ENCODE data around the gene HSD11B1L. TPM values are rescaled to one million over a fixed set of nuclear protein-coding genes. Genes with fewer than 3 reads are reported as not detected.

The HSD11B1L gene
- total RNA-seq, 1 donor from 2014 or later, result 116 TPM

GRCh38 chr19:5693195-5694166 is 12.7 kb downstream of the HSD11B1L start:
- TF ChIP-seq, protein P1, sequence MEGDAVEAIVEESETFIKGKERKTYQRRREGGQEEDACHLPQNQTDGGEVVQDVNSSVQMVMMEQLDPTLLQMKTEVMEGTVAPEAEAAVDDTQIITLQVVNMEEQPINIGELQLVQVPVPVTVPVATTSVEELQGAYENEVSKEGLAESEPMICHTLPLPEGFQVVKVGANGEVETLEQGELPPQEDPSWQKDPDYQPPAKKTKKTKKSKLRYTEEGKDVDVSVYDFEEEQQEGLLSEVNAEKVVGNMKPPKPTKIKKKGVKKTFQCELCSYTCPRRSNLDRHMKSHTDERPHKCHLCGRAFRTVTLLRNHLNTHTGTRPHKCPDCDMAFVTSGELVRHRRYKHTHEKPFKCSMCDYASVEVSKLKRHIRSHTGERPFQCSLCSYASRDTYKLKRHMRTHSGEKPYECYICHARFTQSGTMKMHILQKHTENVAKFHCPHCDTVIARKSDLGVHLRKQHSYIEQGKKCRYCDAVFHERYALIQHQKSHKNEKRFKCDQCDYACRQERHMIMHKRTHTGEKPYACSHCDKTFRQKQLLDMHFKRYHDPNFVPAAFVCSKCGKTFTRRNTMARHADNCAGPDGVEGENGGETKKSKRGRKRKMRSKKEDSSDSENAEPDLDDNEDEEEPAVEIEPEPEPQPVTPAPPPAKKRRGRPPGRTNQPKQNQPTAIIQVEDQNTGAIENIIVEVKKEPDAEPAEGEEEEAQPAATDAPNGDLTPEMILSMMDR (IDR thresholded peaks at IDR 0.05), result no peak
- H3K9me3 ChIP-seq, result no peaks in the 10 kb centered on the region
- no peak overlapping the region for H3K4me3 ChIP-seq
- peaks cover 5 to 11% of the 10 kb centered on the region in 2 donors for H3K4me1 ChIP-seq
- H3K36me3 ChIP-seq, result peaks cover 62 to 65% of the 10 kb centered on the region in 2 donors
- no peaks in the 10 kb centered on the region for H3K27me3 ChIP-seq
- no peak for DNase-seq (ENCODE audit: low spot score in 2 of 2)
- no peak overlapping the region for H3K27ac ChIP-seq
- intact Hi-C loops (cut with DNase I), result no loop called here

- DNase-seq (ENCODE audit: low spot score in 2 of 2), result no peak
- Histone ChIP-seq H3K36me3 (peaks cover 69 to 74% of the 10 kb centered on the region in 2 donors), H3K27me3 (no peaks in the 10 kb centered on the region), H3K4me1 (peaks cover 5 to 11% of the 10 kb centered on the region in 2 donors), H3K4me3 (no peak overlapping the region), H3K9me3 (no peaks in the 10 kb centered on the region), H3K27ac (no peak overlapping the region)
- TF ChIP-seq, protein P1 (IDR thresholded peaks at IDR 0.05), result no peak
- intact Hi-C loops (cut with DNase I), result no loop called here
Measured at GRCh38 chr19:5694167-5694955, 13.5 kb downstream of the HSD11B1L start.

DNA sequence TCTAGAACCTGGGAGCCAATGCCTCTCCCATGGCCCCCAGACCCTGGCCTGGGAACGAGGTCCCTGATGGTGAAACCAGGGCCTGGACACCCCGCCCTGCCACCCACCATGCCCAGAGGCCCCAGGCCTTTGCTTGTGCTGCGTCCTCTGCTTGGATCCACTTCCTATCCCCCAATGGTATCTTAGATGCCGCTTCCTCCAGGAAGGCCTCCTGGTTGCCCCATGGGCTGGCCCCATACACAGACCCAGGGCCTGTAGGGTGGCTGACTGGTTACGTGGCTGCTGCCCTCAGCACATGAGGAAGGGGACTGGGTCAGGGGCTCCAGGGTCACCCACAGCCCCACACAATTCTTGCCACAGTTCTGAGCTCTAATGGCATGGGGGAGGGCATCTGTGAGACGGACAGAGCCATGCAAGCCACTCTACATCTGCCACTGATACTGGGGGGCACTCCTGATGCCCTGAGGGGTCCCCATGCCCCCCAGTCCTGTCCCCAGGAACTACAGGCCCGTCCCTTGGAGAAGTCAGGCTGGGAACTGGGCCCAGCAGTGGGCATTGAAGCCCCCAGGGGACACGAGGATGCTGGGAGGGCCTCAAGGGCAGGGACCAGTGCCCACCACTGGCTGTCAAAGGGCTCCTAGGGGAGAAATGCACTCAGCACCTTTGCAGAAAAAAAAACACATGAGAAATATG is 14.3 kb downstream of the HSD11B1L start:
- H3K36me3 ChIP-seq, result peaks cover 77 to 78% of the 10 kb centered on the region in 2 donors
- DNase-seq (ENCODE audit: low spot score in 2 of 2), result no peak
- intact Hi-C loops (cut with DNase I), result no loop called here
- H3K4me1 ChIP-seq, result peaks cover 5 to 11% of the 10 kb centered on the region in 2 donors
- H3K27me3 ChIP-seq, result no peaks in the 10 kb centered on the region
- H3K4me3 ChIP-seq, result no peak overlapping the region
- TF ChIP-seq, protein P1 (IDR thresholded peaks at IDR 0.05), result no peak
- H3K9me3 ChIP-seq, result no peaks in the 10 kb centered on the region
- no peak overlapping the region for H3K27ac ChIP-seq

DNA sequence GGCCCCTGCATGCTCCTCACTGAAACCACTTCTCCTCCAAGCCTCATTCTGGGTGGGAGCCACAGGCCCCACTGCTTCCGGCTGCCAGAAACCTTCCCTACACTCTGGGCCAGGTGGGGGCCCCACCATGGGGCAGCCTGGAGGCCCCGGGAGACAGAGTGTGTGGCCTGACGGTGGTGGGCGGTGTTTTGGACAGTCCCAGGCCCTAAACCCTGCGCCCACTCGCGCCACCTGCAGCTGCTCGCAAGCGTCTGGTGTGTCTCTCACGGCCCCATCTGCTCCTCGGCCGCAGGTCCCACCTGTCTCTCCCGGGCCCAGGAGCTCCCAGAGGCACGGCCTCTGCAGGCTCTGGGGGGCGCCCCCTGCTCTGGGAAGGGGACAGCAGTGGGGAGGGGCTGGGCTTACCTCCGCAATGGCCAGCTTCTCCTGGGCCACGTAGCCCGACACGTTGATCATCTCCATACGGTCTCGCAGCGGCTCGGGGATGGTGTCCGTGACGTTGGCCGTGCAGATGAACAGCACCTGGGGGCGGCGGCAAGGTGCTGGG is 14.9 kb downstream of the HSD11B1L start:
- intact Hi-C loops (cut with DNase I), result no loop called here
- H3K4me1 ChIP-seq, result peaks cover 5 to 10% of the 10 kb centered on the region in 2 donors
- no peak overlapping the region for H3K27ac ChIP-seq
- no peaks in the 10 kb centered on the region for H3K9me3 ChIP-seq
- peaks cover 83 to 84% of the 10 kb centered on the region in 2 donors for H3K36me3 ChIP-seq
- no peak overlapping the region for H3K4me3 ChIP-seq
- DNase-seq (ENCODE audit: low spot score in 2 of 2), result no peak
- H3K27me3 ChIP-seq, result no peaks in the 10 kb centered on the region
- TF ChIP-seq, protein P1 (IDR thresholded peaks at IDR 0.05), result no peak
